Retinal pigment epithelial cell (primary cell): ENCODE measurements around the gene COBL.

Experiments
- DNase-seq: peaks from one replicate; pipeline ENCODE4 v3.0.0-alpha.2; 2010; ENCODE audit warnings: low read depth
- H3K4me3 ChIP-seq: 2 replicates; pipeline ENCODE4 v1.5.1; 2011; ENCODE audit warnings: mild to moderate bottlenecking, low read length, control low read depth, moderate library complexity
- CTCF ChIP-seq: conservative IDR thresholded peaks from 2 replicates; pipeline ENCODE4 v1.5.1; 2011; ENCODE audit warnings: low read depth, low read length, control low read depth, inconsistent platforms

Gene COBL

GRCh38 chr7:51134013-51134441 is 182.6 kb downstream of the COBL start:
- no peak for DNase-seq
- no peak overlapping the region for H3K4me3 ChIP-seq
- TF ChIP-seq CTCF, result no peak

- DNase-seq, result no peak
- H3K4me3 ChIP-seq, result no peak overlapping the region
- no peak for TF ChIP-seq CTCF
Measured at GRCh38 chr7:51132661-51133060, 183.9 kb downstream of the COBL start.

GRCh38 chr7:51129527-51130472 is 186.8 kb downstream of the COBL start:
- no peak for TF ChIP-seq CTCF
- no peak for DNase-seq
- H3K4me3 ChIP-seq, result no peak overlapping the region

- no peak overlapping the region for H3K4me3 ChIP-seq
- peak; percentile 27 for DNase-seq
- TF ChIP-seq CTCF, result no peak
Measured at GRCh38 chr7:51128545-51129435, 187.8 kb downstream of the COBL start.

- no peak for TF ChIP-seq CTCF
- DNase-seq, result no peak
- no peak overlapping the region for H3K4me3 ChIP-seq
Measured at GRCh38 chr7:51127618-51127904, 189.0 kb downstream of the COBL start.

GRCh38 chr7:51126813-51127617 is 189.6 kb downstream of the COBL start:
- no peak for TF ChIP-seq CTCF
- no peak for DNase-seq
- no peak overlapping the region for H3K4me3 ChIP-seq
